Measurements from ENCODE around the gene ZNF354C. TPM values are rescaled to one million over a fixed set of nuclear protein-coding genes. Genes with fewer than 3 reads are reported as not detected.

Gene ZNF354C
- total RNA-seq, 1 donor from 2014 or later: 4.4 TPM

- intact Hi-C loops (cut with micrococcal nuclease): no loop called here
Observed at GRCh38 chr5:179113945-179114641, 53.9 kb downstream of the ZNF354C start.

GRCh38 chr5:179114756-179115155 is 54.6 kb downstream of the ZNF354C start:
- intact Hi-C loops (cut with micrococcal nuclease): no loop called here

GRCh38 chr5:179115307-179115706 is 55.1 kb downstream of the ZNF354C start:
- intact Hi-C loops (cut with micrococcal nuclease): no loop called here

- intact Hi-C loops (cut with micrococcal nuclease): no loop called here
Observed at GRCh38 chr5:179115845-179116524, 55.8 kb downstream of the ZNF354C start.

- intact Hi-C loops (cut with micrococcal nuclease): no loop called here
Observed at GRCh38 chr5:179118338-179118737, 58.2 kb downstream of the ZNF354C start.

GRCh38 chr5:179118756-179119414 is 58.7 kb downstream of the ZNF354C start:
- intact Hi-C loops (cut with micrococcal nuclease): no loop called here

- intact Hi-C loops (cut with micrococcal nuclease): no loop called here
Observed at GRCh38 chr5:179119415-179120170, 59.4 kb downstream of the ZNF354C start.

- intact Hi-C loops (cut with micrococcal nuclease): no loop called here
Observed at GRCh38 chr5:179120421-179120861, 60.3 kb downstream of the ZNF354C start.

- intact Hi-C loops (cut with micrococcal nuclease): no loop called here
Observed at GRCh38 chr5:179120951-179121666, 60.9 kb downstream of the ZNF354C start.

GRCh38 chr5:179121667-179122111 is 61.5 kb downstream of the ZNF354C start:
- intact Hi-C loops (cut with micrococcal nuclease): no loop called here

- intact Hi-C loops (cut with micrococcal nuclease): no loop called here
Observed at GRCh38 chr5:179122411-179123108, 62.4 kb downstream of the ZNF354C start.

- intact Hi-C loops (cut with micrococcal nuclease): no loop called here
Observed at GRCh38 chr5:179123109-179123426, 62.9 kb downstream of the ZNF354C start.

- intact Hi-C loops (cut with micrococcal nuclease): no loop called here
Observed at GRCh38 chr5:179123491-179124272, 63.5 kb downstream of the ZNF354C start.

- intact Hi-C loops (cut with micrococcal nuclease): no loop called here
Observed at GRCh38 chr5:179124273-179124852, 64.2 kb downstream of the ZNF354C start.

- intact Hi-C loops (cut with micrococcal nuclease): no loop called here
Observed at GRCh38 chr5:179124853-179125788, 64.9 kb downstream of the ZNF354C start.

- intact Hi-C loops (cut with micrococcal nuclease): no loop called here
Observed at GRCh38 chr5:179125789-179126505, 65.8 kb downstream of the ZNF354C start.

- intact Hi-C loops (cut with micrococcal nuclease): no loop called here
Observed at GRCh38 chr5:179126506-179126991, 66.4 kb downstream of the ZNF354C start.
